ENCODE data around the gene OLA1. TPM values are rescaled to one million over a fixed set of nuclear protein-coding genes. Genes with fewer than 3 reads are reported as not detected.

The OLA1 gene
- total RNA-seq, 1 experiment from 2014 or later: 263 TPM

GRCh38 chr2:174125090-174125489 is 123.2 kb downstream of the OLA1 start:
- Histone ChIP-seq H3K9me3 (ENCODE audit: insufficient read depth, low read depth) (no peaks in the 10 kb centered on the region), H2AFZ (no peak overlapping the region), H4K20me1 (ENCODE audit: insufficient read depth) (no peaks in the 10 kb centered on the region; the same call in 1 of the 2 replicates), H3K9me2 (ENCODE audit: insufficient read depth) (no peaks in the 10 kb centered on the region), H3K4me1 (replicated peaks; ENCODE audit: insufficient read depth) (peaks cover 38% of the 10 kb centered on the region), H3K27me3 (ENCODE audit: insufficient read depth, low read depth) (no peaks in the 10 kb centered on the region), H3K4me3 (no peak overlapping the region), H3K79me2 (ENCODE audit: low read depth) (peaks cover 5% of the 10 kb centered on the region; the same call in 1 of the 2 replicates), H3K36me3 (ENCODE audit: low read depth) (peaks cover 24% of the 10 kb centered on the region), H3K27ac (no peak overlapping the region), H3K4me2 (no peak overlapping the region), H3F3A (ENCODE audit: insufficient read depth, low read depth) (peaks cover 37% of the 10 kb centered on the region)
- ChIA-PET CTCF (no interaction called here), POLR2A (ENCODE audit: unreplicated experiment) (no interaction called here)
- no peak for TF ChIP-seq CTCF (conservative IDR thresholded peaks at IDR 0.05)
- no peak for TF ChIP-seq EZH2 (IDR thresholded peaks at IDR 0.05; ENCODE audit: low read depth)
- intact Hi-C loops (cut with micrococcal nuclease; ENCODE audit: unreplicated experiment): no loop called here
- BruUV-seq (replicated peaks): no TSS peak
- no peak for DNase-seq

- H3K27me3 ChIP-seq (ENCODE audit: insufficient read depth, low read depth): no peaks in the 10 kb centered on the region
- H3K79me2 ChIP-seq (ENCODE audit: low read depth): peaks cover 6% of the 10 kb centered on the region; the same call in 1 of the 2 replicates
- CTCF ChIA-PET: no interaction called here
- TF ChIP-seq CTCF (conservative IDR thresholded peaks at IDR 0.05) (no peak), EZH2 (IDR thresholded peaks at IDR 0.05; ENCODE audit: low read depth) (no peak)
- H3K36me3 ChIP-seq (ENCODE audit: low read depth): peaks cover 24% of the 10 kb centered on the region
- DNase-seq: no peak
- H3K4me1 ChIP-seq (replicated peaks; ENCODE audit: insufficient read depth): peaks cover 47% of the 10 kb centered on the region
- no peaks in the 10 kb centered on the region for H3K9me3 ChIP-seq (ENCODE audit: insufficient read depth, low read depth)
- BruUV-seq (replicated peaks): no TSS peak
- H3K9me2 ChIP-seq (ENCODE audit: insufficient read depth): no peaks in the 10 kb centered on the region
- no peaks in the 10 kb centered on the region; the same call in 1 of the 2 replicates for H4K20me1 ChIP-seq (ENCODE audit: insufficient read depth)
- H3F3A ChIP-seq (ENCODE audit: insufficient read depth, low read depth): peaks cover 42% of the 10 kb centered on the region
- H2AFZ ChIP-seq: no peak overlapping the region
- intact Hi-C loops (cut with micrococcal nuclease; ENCODE audit: unreplicated experiment): loop anchor here (5.0 kb wide), 1 partner anchor 162 kb away; no protein-coding TSS in a partner anchor
- H3K4me3 ChIP-seq: no peak overlapping the region
- H3K4me2 ChIP-seq: no peak overlapping the region
- POLR2A ChIA-PET (ENCODE audit: unreplicated experiment): interaction anchor here (0.7 kb wide), 1 partner anchor 34 kb away, joined by 7 read pairs; no protein-coding TSS in a partner anchor
- no peak overlapping the region for H3K27ac ChIP-seq
These were observed 124.2 kb downstream of the OLA1 start for GRCh38 chr2:174124181-174124580.

GRCh38 chr2:174122185-174122584 is 126.1 kb downstream of the OLA1 start:
- no TSS peak for BruUV-seq (replicated peaks)
- H3K79me2 ChIP-seq (ENCODE audit: low read depth): peaks cover 6% of the 10 kb centered on the region; the same call in 1 of the 2 replicates
- no peaks in the 10 kb centered on the region; the same call in 1 of the 2 replicates for H4K20me1 ChIP-seq (ENCODE audit: insufficient read depth)
- CTCF ChIA-PET: no interaction called here
- H3F3A ChIP-seq (ENCODE audit: insufficient read depth, low read depth): peaks cover 56% of the 10 kb centered on the region
- DNase-seq: no peak
- H3K4me3 ChIP-seq: no peak overlapping the region
- TF ChIP-seq EZH2 (IDR thresholded peaks at IDR 0.05; ENCODE audit: low read depth) (no peak), CTCF (conservative IDR thresholded peaks at IDR 0.05) (no peak)
- H3K4me1 ChIP-seq (replicated peaks; ENCODE audit: insufficient read depth): peaks cover 67% of the 10 kb centered on the region
- intact Hi-C loops (cut with micrococcal nuclease; ENCODE audit: unreplicated experiment): loop anchor here (5.0 kb wide), 1 partner anchor 160 kb away; no protein-coding TSS in a partner anchor
- POLR2A ChIA-PET (ENCODE audit: unreplicated experiment): no interaction called here
- no peak overlapping the region for H2AFZ ChIP-seq
- H3K27me3 ChIP-seq (ENCODE audit: insufficient read depth, low read depth): no peaks in the 10 kb centered on the region
- no peaks in the 10 kb centered on the region for H3K9me2 ChIP-seq (ENCODE audit: insufficient read depth)
- 0 out of 2 replicates have a peak, but pooled peaks cover 5% of the 10 kb centered on the region for H3K9me3 ChIP-seq (ENCODE audit: insufficient read depth, low read depth)
- peak overlapping the region; percentile 23 for H3K4me2 ChIP-seq
- peaks cover 36% of the 10 kb centered on the region for H3K36me3 ChIP-seq (ENCODE audit: low read depth)
- peak overlapping the region; percentile 66 for H3K27ac ChIP-seq

Measured in PC-9 (cell line).